ENCODE results near the gene EBF3. TPM values are rescaled to one million over a fixed set of nuclear protein-coding genes. Genes with fewer than 3 reads are reported as not detected.

Gene EBF3
- total RNA-seq, 1 donor from 2014 or later, result 0.53 TPM

DNA sequence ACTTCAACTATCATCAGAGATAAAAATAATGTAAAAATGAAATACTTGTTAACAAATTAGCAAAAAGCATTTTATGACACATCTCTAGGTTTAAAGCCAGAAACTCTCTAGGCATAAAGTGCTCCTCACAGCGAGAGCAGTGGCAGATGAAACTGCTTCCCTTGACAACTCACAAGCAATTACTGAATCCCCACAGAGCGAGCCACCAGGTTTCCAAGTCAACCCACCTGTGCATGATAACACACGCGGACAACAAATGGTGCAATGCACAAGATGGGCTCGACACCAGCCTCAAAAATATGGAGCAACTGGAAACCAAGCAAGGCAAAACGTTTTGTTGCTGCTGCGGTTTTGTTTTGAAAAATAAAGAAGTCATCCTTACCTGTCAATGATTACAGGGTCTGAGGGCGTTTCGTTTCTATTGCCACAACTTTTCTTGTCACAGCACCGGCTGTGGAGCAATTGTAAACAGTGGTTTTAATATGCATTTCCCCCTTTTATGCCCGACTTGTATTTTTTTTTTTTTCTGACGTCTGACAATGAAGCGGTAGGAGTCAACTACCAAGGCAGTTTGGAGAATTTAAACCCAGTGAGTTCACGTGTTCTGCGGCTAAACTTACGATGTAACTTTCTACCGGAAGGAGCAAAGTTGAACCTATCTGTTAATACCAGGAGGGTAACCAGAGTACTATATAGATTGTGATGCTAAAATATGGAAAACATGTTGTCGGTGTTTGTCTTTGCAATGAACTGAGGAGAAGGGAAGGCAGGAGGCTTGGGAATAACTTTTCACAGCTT lies 7.0 kb downstream of the EBF3 start:
- H3K27me3 ChIP-seq (ENCODE audit: low read depth), result peaks cover 90% of the 10 kb centered on the region
- no peak for DNase-seq
- TF ChIP-seq, protein P1, sequence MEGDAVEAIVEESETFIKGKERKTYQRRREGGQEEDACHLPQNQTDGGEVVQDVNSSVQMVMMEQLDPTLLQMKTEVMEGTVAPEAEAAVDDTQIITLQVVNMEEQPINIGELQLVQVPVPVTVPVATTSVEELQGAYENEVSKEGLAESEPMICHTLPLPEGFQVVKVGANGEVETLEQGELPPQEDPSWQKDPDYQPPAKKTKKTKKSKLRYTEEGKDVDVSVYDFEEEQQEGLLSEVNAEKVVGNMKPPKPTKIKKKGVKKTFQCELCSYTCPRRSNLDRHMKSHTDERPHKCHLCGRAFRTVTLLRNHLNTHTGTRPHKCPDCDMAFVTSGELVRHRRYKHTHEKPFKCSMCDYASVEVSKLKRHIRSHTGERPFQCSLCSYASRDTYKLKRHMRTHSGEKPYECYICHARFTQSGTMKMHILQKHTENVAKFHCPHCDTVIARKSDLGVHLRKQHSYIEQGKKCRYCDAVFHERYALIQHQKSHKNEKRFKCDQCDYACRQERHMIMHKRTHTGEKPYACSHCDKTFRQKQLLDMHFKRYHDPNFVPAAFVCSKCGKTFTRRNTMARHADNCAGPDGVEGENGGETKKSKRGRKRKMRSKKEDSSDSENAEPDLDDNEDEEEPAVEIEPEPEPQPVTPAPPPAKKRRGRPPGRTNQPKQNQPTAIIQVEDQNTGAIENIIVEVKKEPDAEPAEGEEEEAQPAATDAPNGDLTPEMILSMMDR (IDR thresholded peaks at IDR 0.05), result no peak

DNA sequence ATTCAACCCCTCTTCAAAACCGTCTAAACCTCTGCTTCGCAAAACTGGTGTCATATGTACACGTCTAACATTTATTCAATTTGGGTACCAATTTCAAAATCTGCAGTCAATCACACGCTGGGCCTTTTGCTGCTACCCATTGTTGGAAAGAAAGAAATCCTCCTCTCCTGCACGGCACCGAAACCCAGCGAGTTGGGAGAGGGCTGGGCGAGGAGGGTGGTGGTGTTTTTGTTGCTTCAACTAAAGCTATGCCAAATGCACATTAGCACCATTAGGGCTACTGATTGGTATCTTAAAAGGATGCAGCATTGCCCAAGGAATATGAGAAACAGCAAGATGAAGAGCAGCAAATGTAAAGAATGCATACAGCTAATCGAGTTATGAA lies 7.8 kb downstream of the EBF3 start:
- H3K27ac ChIP-seq, result no peak overlapping the region
- TF ChIP-seq, protein P1 (IDR thresholded peaks at IDR 0.05), result no peak
- no peaks in the 10 kb centered on the region for H3K36me3 ChIP-seq
- DNase-seq (no peak), ATAC-seq (no peak)
- H3K4me3 ChIP-seq, result no peak overlapping the region
- peaks cover 14% of the 10 kb centered on the region for H3K4me1 ChIP-seq
- H3K27me3 ChIP-seq (ENCODE audit: low read depth), result peaks cover 90% of the 10 kb centered on the region
- intact Hi-C loops (cut with DNase I), result no loop called here
- H3K9me3 ChIP-seq, result no peaks in the 10 kb centered on the region

More for the DNA sequence above, 7.0 kb downstream of the EBF3 start:
- no peaks in the 10 kb centered on the region for H3K9me3 ChIP-seq
- no peak overlapping the region for H3K4me3 ChIP-seq
- no peak for ATAC-seq
- H3K27ac ChIP-seq, result no peak overlapping the region
- intact Hi-C loops (cut with DNase I), result no loop called here
- peaks cover 14% of the 10 kb centered on the region for H3K4me1 ChIP-seq
- H3K36me3 ChIP-seq, result no peaks in the 10 kb centered on the region

DNA sequence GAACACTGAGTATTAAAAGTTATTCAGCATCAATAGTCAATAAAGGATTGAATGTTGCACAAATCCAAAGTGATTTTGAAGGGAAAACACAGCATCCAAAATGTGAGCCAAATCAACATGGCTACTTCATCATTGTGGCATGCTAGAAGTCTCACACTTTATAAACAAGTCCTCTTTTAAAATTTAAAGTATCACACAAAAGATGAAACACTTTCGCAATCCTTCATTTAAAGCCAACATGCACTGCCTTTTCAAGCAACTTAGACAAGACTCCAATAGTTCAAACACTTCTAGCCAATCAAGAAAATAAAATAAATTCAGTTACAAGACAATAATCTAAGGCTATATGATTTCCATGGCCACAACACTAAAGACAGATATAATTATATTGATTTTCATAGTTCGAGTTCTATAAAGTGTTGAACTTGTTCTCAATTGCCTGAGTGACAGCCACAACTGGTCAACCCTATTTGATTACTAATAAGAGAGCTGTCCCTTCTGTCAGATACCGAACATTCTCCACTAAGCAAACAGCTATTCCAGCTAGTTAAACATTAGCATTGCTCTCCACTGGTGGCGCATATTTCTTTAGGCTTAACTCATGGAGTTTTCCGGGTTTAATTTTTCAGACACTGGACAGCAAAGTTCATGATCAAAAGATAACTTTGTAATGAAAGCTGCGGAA lies 8.3 kb downstream of the EBF3 start:
- peaks cover 14% of the 10 kb centered on the region for H3K4me1 ChIP-seq
- H3K9me3 ChIP-seq, result no peaks in the 10 kb centered on the region
- DNase-seq (no peak), ATAC-seq (no peak)
- no peak overlapping the region for H3K4me3 ChIP-seq
- intact Hi-C loops (cut with DNase I), result no loop called here
- no peak overlapping the region for H3K27ac ChIP-seq
- H3K27me3 ChIP-seq (ENCODE audit: low read depth), result peaks cover 87% of the 10 kb centered on the region
- H3K36me3 ChIP-seq, result no peaks in the 10 kb centered on the region
- TF ChIP-seq, protein P1 (IDR thresholded peaks at IDR 0.05), result no peak

DNA sequence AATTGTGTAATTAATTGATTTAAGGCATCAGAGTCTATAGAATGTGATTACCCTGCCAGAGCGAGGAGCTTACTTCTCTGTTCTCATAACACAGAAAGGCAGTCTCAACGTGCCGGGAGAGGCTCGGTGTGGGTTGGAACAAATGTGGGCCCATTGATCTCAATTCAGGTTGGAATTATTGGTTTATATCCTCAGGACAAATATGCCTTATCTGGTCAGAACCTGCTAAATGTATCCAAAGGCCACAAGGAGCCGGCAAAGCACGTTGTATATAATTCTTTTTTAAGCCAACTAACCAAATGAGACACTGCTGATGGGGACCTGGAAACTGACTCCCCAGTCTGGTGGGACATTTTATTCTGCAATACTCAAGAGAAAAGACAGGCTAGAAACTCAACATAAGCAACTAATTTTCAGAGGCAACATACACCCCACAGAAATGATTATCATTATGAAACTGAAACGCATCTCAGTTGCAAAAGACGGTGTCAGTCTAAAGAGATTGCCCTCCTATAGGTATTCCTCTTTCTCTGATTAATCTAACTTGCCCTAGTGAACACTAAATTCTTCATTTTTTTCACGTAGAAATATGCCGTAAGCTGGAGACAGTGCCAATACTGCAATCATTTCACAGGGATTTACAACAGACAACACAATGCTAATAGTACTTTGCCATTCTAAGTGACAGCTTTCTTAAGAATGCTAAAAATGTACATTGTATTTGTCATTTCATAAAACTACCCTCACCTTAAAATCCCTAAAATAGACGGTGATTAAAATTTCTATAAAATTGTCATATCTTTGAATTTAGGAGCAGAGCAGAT lies 9.4 kb downstream of the EBF3 start:
- no peak overlapping the region for H3K4me3 ChIP-seq
- H3K4me1 ChIP-seq, result peaks cover 14% of the 10 kb centered on the region
- H3K9me3 ChIP-seq, result no peaks in the 10 kb centered on the region
- peaks cover 77% of the 10 kb centered on the region for H3K27me3 ChIP-seq (ENCODE audit: low read depth)
- H3K27ac ChIP-seq, result no peak overlapping the region
- intact Hi-C loops (cut with DNase I), result no loop called here
- ATAC-seq, result no peak
- DNase-seq, result no peak
- H3K36me3 ChIP-seq, result no peaks in the 10 kb centered on the region
- TF ChIP-seq, protein P1 (IDR thresholded peaks at IDR 0.05), result no peak

Measured in lower lobe of right lung (tissue), 2 donors.